Stomach smooth muscle (tissue), 2 donors: ENCODE measurements around the gene NGDN.

Experiments used
- H3K27ac ChIP-seq: one replicate; pipeline ENCODE4 v1.7.0; 2013; ENCODE audit warnings: mild to moderate bottlenecking, low read length, inconsistent platforms
- H3K27me3 ChIP-seq, 2 donors: one replicate each; pipeline ENCODE4 v1.7.0; 2013; ENCODE audit warnings: low read length in 2 of 2; ENCODE audit not compliant: insufficient read depth in 2 of 2, control insufficient read depth in 1 of 2
- H3K36me3 ChIP-seq, 2 donors: one replicate each; pipeline ENCODE4 v1.7.0; 2013; ENCODE audit warnings: low read length in 2 of 2; ENCODE audit not compliant: control insufficient read depth in 2 of 2, insufficient read depth in 2 of 2
- H3K4me1 ChIP-seq: one replicate; pipeline ENCODE4 v1.7.0; 2013; ENCODE audit warnings: low read length; ENCODE audit not compliant: control insufficient read depth, insufficient read depth
- H3K4me3 ChIP-seq, 2 donors: one replicate each; pipeline ENCODE4 v1.7.0; 2013; ENCODE audit warnings: low read length in 2 of 2
- H3K9ac ChIP-seq, 2 donors: one replicate each; pipeline ENCODE4 v1.7.0; 2013; ENCODE audit warnings: low read length in 2 of 2, mild to moderate bottlenecking in 1 of 2
- H3K9me3 ChIP-seq, 2 donors: one replicate each; pipeline ENCODE4 v1.7.0; 2013; ENCODE audit warnings: low read length in 2 of 2; ENCODE audit not compliant: control insufficient read depth in 2 of 2
- donor health status: healthy.
- donor health status: Pancreatic carcinoma.

Gene NGDN

DNA sequence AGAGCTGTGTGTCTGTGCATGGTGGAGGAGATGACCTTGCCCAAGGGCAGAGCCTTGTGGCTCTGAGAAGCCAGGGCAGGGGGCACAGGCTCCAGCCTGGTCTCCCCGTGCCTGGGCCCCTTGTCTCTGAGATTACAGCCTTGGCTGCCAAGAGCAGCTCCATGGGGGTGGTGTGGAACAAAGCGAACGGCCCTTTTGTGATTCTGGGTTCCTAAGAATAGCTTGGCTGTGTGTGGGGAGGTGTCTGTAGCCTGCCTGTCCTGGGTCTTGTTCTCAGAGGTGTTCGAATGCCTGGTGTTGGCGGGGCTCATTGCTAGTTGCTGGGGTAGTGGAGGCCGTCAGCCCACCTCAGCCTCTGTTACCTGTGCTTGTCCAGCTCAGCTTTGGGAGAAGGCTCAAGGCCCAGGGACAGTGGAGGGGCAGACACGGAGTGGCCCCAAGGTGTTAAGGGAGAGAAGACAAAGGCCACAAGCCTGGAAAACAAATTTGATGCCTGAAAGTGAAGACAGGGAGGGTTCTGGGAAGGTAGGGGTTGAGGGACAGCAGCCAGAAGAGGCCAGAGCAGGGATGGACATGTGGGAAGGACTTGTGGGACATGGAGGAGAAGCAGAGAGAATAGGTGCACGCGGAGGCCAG, 26.7 kb upstream of the NGDN start:
- Histone ChIP-seq H3K4me3 (no peak overlapping the region), H3K27me3 (peaks cover 0 to 2% of the 10 kb centered on the region in 2 donors), H3K9ac (no peak overlapping the region), H3K27ac (no peak overlapping the region), H3K4me1 (peaks cover 9% of the 10 kb centered on the region), H3K36me3 (no peaks in the 10 kb centered on the region), H3K9me3 (no peaks in the 10 kb centered on the region)

DNA sequence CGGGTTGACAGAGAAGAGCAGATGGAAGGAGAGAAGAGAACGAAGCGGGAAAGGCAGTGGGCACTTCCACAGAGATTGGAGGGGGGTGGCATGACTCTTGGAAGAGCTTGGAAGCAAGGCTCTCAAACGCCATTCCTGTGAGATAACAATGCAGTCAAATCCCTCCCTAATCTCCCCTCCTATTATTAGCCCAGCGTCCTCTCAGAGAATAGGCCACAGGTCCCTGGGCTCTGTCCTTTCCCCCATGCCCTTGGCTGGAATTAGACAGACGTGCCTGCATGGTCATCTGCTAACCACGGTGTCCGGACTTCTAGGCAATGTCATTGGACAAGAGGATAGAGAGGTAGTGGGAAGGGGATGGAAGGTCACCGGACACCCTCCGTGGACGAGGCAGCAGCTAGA, 26.1 kb upstream of the NGDN start:
- no peak overlapping the region for H3K9ac ChIP-seq
- H3K9me3 ChIP-seq: no peaks in the 10 kb centered on the region
- H3K27ac ChIP-seq: no peak overlapping the region
- H3K4me3 ChIP-seq: no peak overlapping the region
- no peaks in the 10 kb centered on the region for H3K36me3 ChIP-seq
- H3K27me3 ChIP-seq: peaks cover 0 to 2% of the 10 kb centered on the region in 2 donors
- H3K4me1 ChIP-seq: peaks cover 5% of the 10 kb centered on the region

DNA sequence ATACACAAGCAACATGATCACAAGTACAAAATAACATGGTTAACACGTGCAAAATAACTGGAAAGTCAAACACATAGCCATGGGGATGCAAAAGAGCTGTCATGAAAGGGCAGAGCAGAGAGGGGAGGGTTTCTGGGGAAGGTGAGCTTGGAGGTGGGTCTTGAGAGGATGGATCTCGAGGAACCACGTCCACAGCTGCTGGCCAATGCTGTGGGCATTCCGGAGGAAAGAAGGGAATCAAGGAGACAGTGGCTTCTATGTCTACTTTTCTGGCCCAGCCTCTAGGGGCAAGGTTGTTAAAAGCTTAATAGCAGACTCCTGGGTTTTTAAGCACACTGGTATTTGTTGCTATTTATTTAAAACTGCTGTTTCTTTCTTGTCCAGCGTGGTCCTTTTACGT, 25.6 kb upstream of the NGDN start:
- Histone ChIP-seq H3K4me1 (peaks cover under 1% of the 10 kb centered on the region), H3K27me3 (peaks cover 0 to 2% of the 10 kb centered on the region in 2 donors), H3K9ac (no peak overlapping the region), H3K4me3 (no peak overlapping the region), H3K36me3 (no peaks in the 10 kb centered on the region), H3K27ac (no peak overlapping the region), H3K9me3 (no peaks in the 10 kb centered on the region)

- Histone ChIP-seq H3K27me3 (peaks cover 0 to 2% of the 10 kb centered on the region in 2 donors), H3K9ac (no peak overlapping the region), H3K4me3 (no peak overlapping the region), H3K4me1 (no peaks in the 10 kb centered on the region), H3K36me3 (no peaks in the 10 kb centered on the region), H3K9me3 (no peaks in the 10 kb centered on the region), H3K27ac (no peak overlapping the region)
Observed at GRCh38 chr14:23444314-23444713, 25.2 kb upstream of the NGDN start.

DNA sequence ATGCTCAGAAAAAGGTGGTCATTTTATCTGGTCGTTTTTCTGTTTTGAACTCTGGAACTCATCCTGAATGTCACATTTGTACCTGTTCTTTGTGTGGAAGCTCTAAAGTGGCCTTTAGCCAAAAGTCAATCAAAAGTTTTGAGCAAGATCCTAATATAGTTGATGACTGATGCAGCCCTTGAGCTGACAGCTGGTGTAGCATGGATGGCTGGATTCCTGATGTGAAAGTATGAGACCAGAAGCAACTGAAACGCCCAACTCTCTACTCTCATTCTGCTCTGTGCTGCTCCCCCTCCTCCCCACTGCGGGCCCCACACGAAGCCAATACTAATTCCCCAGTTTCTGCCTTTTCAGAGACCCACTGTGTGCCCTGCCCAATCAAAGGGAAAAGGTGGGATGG, 23.7 kb upstream of the NGDN start:
- H3K27ac ChIP-seq: no peak overlapping the region
- H3K9ac ChIP-seq: no peak overlapping the region
- peaks cover 0 to 7% of the 10 kb centered on the region in 2 donors for H3K27me3 ChIP-seq

DNA sequence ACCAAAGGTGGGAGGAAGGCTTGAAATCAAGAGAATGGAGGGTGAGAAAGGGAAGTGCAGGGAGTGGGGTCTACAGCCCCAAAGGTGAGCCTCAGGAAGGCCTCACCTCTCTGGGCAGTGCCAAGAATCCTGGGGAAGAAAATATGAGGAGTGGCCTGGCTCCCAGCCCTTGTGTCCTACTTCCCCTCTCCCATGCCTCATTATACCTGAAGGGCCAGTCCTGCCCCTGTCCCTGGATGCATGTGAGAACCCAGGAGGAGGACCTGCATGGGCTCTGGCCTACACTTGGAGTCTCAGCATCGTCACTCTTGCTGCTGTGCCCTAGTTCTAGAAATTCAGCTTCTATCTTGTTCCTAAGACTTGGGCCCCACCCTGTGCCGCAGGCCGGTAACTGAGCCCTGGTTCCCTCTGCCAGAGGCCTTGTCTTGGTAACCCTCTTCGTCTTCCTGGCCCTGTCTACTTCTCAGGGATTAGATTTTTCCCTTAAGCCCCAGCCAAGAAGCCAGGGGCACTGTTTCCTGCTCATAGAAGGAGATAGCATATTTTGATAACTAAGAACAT, 23.1 kb upstream of the NGDN start:
- Histone ChIP-seq H3K9ac (no peak overlapping the region), H3K27ac (no peak overlapping the region), H3K9me3 (no peaks in the 10 kb centered on the region), H3K4me3 (no peak overlapping the region), H3K4me1 (no peaks in the 10 kb centered on the region), H3K27me3 (peaks cover 0 to 7% of the 10 kb centered on the region in 2 donors), H3K36me3 (no peaks in the 10 kb centered on the region)

More for the DNA sequence above, 23.7 kb upstream of the NGDN start:
- no peaks in the 10 kb centered on the region for H3K9me3 ChIP-seq
- H3K4me1 ChIP-seq: no peaks in the 10 kb centered on the region
- no peaks in the 10 kb centered on the region for H3K36me3 ChIP-seq
- H3K4me3 ChIP-seq: no peak overlapping the region

GRCh38 chr14:23447361-23448350, 21.8 kb upstream of the NGDN start:
- H3K4me1 ChIP-seq: no peaks in the 10 kb centered on the region
- H3K9ac ChIP-seq: no peak overlapping the region
- H3K27ac ChIP-seq: no peak overlapping the region
- peaks cover 0 to 4% of the 10 kb centered on the region in 2 donors for H3K9me3 ChIP-seq
- peaks cover 0 to 7% of the 10 kb centered on the region in 2 donors for H3K27me3 ChIP-seq
- no peaks in the 10 kb centered on the region for H3K36me3 ChIP-seq
- H3K4me3 ChIP-seq: no peak overlapping the region

- no peak overlapping the region for H3K4me3 ChIP-seq
- H3K36me3 ChIP-seq: no peaks in the 10 kb centered on the region
- H3K9me3 ChIP-seq: peaks cover 0 to 4% of the 10 kb centered on the region in 2 donors
Observed at GRCh38 chr14:23449314-23449713, 20.2 kb upstream of the NGDN start.

GRCh38 chr14:23450379-23450778, 19.1 kb upstream of the NGDN start:
- H3K27ac ChIP-seq: no peak overlapping the region
- no peaks in the 10 kb centered on the region for H3K36me3 ChIP-seq
- H3K4me3 ChIP-seq: no peak overlapping the region
- peaks cover 0 to 4% of the 10 kb centered on the region in 2 donors for H3K9me3 ChIP-seq
- H3K4me1 ChIP-seq: no peaks in the 10 kb centered on the region
- H3K9ac ChIP-seq: no peak overlapping the region
- H3K27me3 ChIP-seq: peaks cover 0 to 5% of the 10 kb centered on the region in 2 donors

More at GRCh38 chr14:23449314-23449713, 20.2 kb upstream of the NGDN start:
- Histone ChIP-seq H3K4me1 (no peaks in the 10 kb centered on the region), H3K9ac (no peak overlapping the region), H3K27me3 (peaks cover 0 to 5% of the 10 kb centered on the region in 2 donors), H3K27ac (no peak overlapping the region)

DNA sequence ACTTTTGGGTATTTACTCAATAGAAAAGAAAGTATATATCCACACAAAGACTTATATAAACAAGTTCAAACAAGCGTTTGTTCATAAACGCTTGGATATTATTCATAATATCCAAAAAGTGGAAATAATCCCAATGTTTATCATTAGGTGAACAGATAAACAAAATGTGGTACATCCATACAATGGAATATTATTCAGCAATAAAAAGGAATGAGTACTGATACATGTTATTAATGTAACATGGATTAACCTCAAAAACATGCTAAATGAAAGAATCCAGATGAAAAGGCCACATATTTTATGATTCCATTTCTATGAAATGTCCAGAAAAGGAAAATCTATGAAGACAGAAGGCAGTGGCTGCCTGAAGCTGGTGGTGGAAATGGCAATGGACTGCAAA, 17.3 kb upstream of the NGDN start:
- H3K27ac ChIP-seq: no peak overlapping the region
- H3K9me3 ChIP-seq: peaks cover 0 to 4% of the 10 kb centered on the region in 2 donors
- H3K4me1 ChIP-seq: no peaks in the 10 kb centered on the region
- H3K4me3 ChIP-seq: no peak overlapping the region
- no peak overlapping the region for H3K9ac ChIP-seq
- no peaks in the 10 kb centered on the region for H3K36me3 ChIP-seq
- H3K27me3 ChIP-seq: peaks cover 0 to 5% of the 10 kb centered on the region in 2 donors
